PC-9 (cell line): ENCODE results near the gene RGN. TPM values are rescaled to one million over a fixed set of nuclear protein-coding genes. Genes with fewer than 3 reads are reported as not detected.
"Not testable (repeated sequence)": the region's sequence is repeated elsewhere in the genome, so short reads cannot be mapped to it uniquely, and the experiment has no call there.

Experiments used
- BruUV-seq: library from RNA; stranded (reverse); fragments of 400-500 nt; replicated peaks from 2 replicates; lab custom pipeline; 2021; lab: Mats Ljungman, UMichigan
- CTCF ChIA-PET: fragments of 300-600 bp; sonication (Branson Sonifier 250); formaldehyde crosslinking; loops from one replicate; lab custom pipeline; 2022; ENCODE audit warnings: antibody characterized with exemption; lab: Charles Lee
- POLR2A ChIA-PET: fragments of 300-600 bp; sonication (Branson Sonifier 250); formaldehyde crosslinking; loops from one replicate; lab custom pipeline; 2022; ENCODE audit warnings: antibody characterized with exemption; ENCODE audit not compliant: unreplicated experiment; lab: Charles Lee
- DNase-seq, 2 experiments: peaks; one replicate each; pipeline versions ENCODE4 v3.0.0 to v3.0.0-alpha.2; 2015 to 2022; ENCODE audit warnings: mixed read lengths in 1 of 2
- H2AFZ ChIP-seq: fragments of 200-600 bp; sonication (generic); 2 replicates; pipeline ENCODE4 v1.8.1; 2017; ENCODE audit warnings: antibody characterized with exemption
- H3F3A ChIP-seq: fragments of 200-600 bp; sonication (generic); 2 replicates; pipeline ENCODE4 v1.8.1; 2017; ENCODE audit warnings: antibody characterized with exemption, mild to moderate bottlenecking, low read depth; ENCODE audit not compliant: insufficient read depth
- H3K27ac ChIP-seq: fragments of 200-600 bp; sonication (generic); 2 replicates; pipeline ENCODE4 v1.6.1; 2016; ENCODE audit warnings: mixed run types
- H3K27me3 ChIP-seq: fragments of 200-600 bp; sonication (generic); 2 replicates; pipeline ENCODE4 v1.6.1; 2016; ENCODE audit warnings: low read depth, mixed run types; ENCODE audit not compliant: insufficient read depth
- H3K36me3 ChIP-seq: fragments of 200-600 bp; sonication (generic); 2 replicates; pipeline ENCODE4 v1.6.1; 2016; ENCODE audit warnings: low read depth, mixed run types
- H3K4me1 ChIP-seq: fragments of 200-600 bp; sonication (generic); replicated peaks from 2 replicates; pipeline ENCODE4 v1.6.1; 2016; ENCODE audit warnings: mixed run types; ENCODE audit not compliant: insufficient read depth
- H3K4me2 ChIP-seq: fragments of 200-600 bp; sonication (generic); 2 replicates; pipeline ENCODE4 v1.6.1; 2017; ENCODE audit warnings: mixed run types
- H3K4me3 ChIP-seq: fragments of 200-600 bp; sonication (generic); 2 replicates; pipeline ENCODE4 v1.6.1; 2016; ENCODE audit warnings: mixed run types
- H3K79me2 ChIP-seq: fragments of 200-600 bp; sonication (generic); 2 replicates; pipeline ENCODE4 v1.6.1; 2017; ENCODE audit warnings: low read depth, mixed run types
- H3K9me2 ChIP-seq: fragments of 200-600 bp; sonication (generic); 2 replicates; pipeline ENCODE4 v1.8.1; 2017; ENCODE audit warnings: mild to moderate bottlenecking; ENCODE audit not compliant: insufficient read depth
- H3K9me3 ChIP-seq: fragments of 200-600 bp; sonication (generic); 2 replicates; pipeline ENCODE4 v1.8.1; 2016; ENCODE audit warnings: low read depth; ENCODE audit not compliant: insufficient read depth
- H4K20me1 ChIP-seq: fragments of 200-600 bp; sonication (generic); 2 replicates; pipeline ENCODE4 v1.8.1; 2017; ENCODE audit not compliant: insufficient read depth
- CTCF ChIP-seq: fragments of 200-600 bp; sonication (generic); conservative IDR thresholded peaks from 2 replicates; pipeline ENCODE4 v1.6.1; 2017; ENCODE audit warnings: mixed run types, antibody characterized with exemption, mild to moderate bottlenecking, moderate library complexity
- EZH2 ChIP-seq: fragments of 200-600 bp; sonication (generic); IDR thresholded peaks from 2 replicates; pipeline ENCODE4 v1.8.0; 2017; ENCODE audit warnings: antibody characterized with exemption, low read depth
- intact Hi-C: fragments of 100-400 bp; cut with micrococcal nuclease; formaldehyde crosslinking; loops from one replicate; pipeline ENCODE4 v1.10.0; 2022; ENCODE audit not compliant: unreplicated experiment
- total RNA-seq: library from RNA; stranded (reverse); gene quantifications from 2 replicates; pipeline ENCODE4 v1.2.3, GENCODE V29; 2021

RGN gene
- total RNA-seq, 1 experiment from 2014 or later, result 0.33 TPM

- no peak overlapping the region for H3K27ac ChIP-seq
- no peaks in the 10 kb centered on the region for H4K20me1 ChIP-seq
- H3K4me3 ChIP-seq, result no peak overlapping the region
- H3K36me3 ChIP-seq, result no peaks in the 10 kb centered on the region
- no peaks in the 10 kb centered on the region for H3K4me1 ChIP-seq
- ChIA-PET POLR2A (no interaction called here), CTCF (no interaction called here)
- H3K4me2 ChIP-seq, result no peak overlapping the region
- no TSS peak for BruUV-seq
- no peak overlapping the region for H2AFZ ChIP-seq
- no peaks in the 10 kb centered on the region for H3K79me2 ChIP-seq
- TF ChIP-seq EZH2 (no peak), CTCF (no peak)
- no peaks in the 10 kb centered on the region for H3F3A ChIP-seq
- no peaks in the 10 kb centered on the region for H3K9me2 ChIP-seq
- H3K27me3 ChIP-seq, result no peaks in the 10 kb centered on the region
- no peak for DNase-seq
- intact Hi-C loops, result no loop called here
- no peaks in the 10 kb centered on the region for H3K9me3 ChIP-seq
These were observed 34.2 kb downstream of the RGN start for GRCh38 chrX:47112316-47112954.

- H3K27ac ChIP-seq, H3K4me3 ChIP-seq, intact Hi-C loops, POLR2A ChIA-PET, H3K4me1 ChIP-seq, H4K20me1 ChIP-seq, H3K79me2 ChIP-seq, H3K27me3 ChIP-seq, H3K9me3 ChIP-seq, CTCF ChIA-PET, H3K36me3 ChIP-seq, H2AFZ ChIP-seq, H3F3A ChIP-seq, DNase-seq, H3K9me2 ChIP-seq, BruUV-seq, H3K4me2 ChIP-seq: not testable (repeated sequence)
These were observed 38.4 kb downstream of the RGN start for GRCh38 chrX:47116551-47117110.

GRCh38 chrX:47124466-47124865, 46.2 kb downstream of the RGN start:
- H3F3A ChIP-seq, CTCF ChIA-PET, H4K20me1 ChIP-seq, POLR2A ChIA-PET, BruUV-seq, DNase-seq, H3K4me2 ChIP-seq, intact Hi-C loops, H2AFZ ChIP-seq, H3K36me3 ChIP-seq, H3K9me2 ChIP-seq, H3K4me1 ChIP-seq, H3K4me3 ChIP-seq, H3K27me3 ChIP-seq, H3K79me2 ChIP-seq, H3K27ac ChIP-seq, H3K9me3 ChIP-seq: not testable (repeated sequence)

- BruUV-seq, result TSS peak; percentile 42
- peak overlapping the region; percentile 56 for H3K4me2 ChIP-seq
These were observed 51.1 kb downstream of the RGN start for GRCh38 chrX:47129157-47129898.

More at GRCh38 chrX:47129157-47129898, 51.1 kb downstream of the RGN start:
- peak; percentile 85 for DNase-seq
- Histone ChIP-seq H3K27me3 (no peaks in the 10 kb centered on the region), H3F3A (no peaks in the 10 kb centered on the region), H2AFZ (peak overlapping the region; percentile 75), H3K4me3 (peak overlapping the region; percentile 59; the same call in 1 of the 2 replicates), H4K20me1 (no peaks in the 10 kb centered on the region), H3K9me2 (no peaks in the 10 kb centered on the region), H3K27ac (no peak overlapping the region), H3K79me2 (no peaks in the 10 kb centered on the region), H3K9me3 (no peaks in the 10 kb centered on the region), H3K36me3 (no peaks in the 10 kb centered on the region), H3K4me1 (no peaks in the 10 kb centered on the region)
- ChIA-PET POLR2A (interaction anchor here (0.6 kb wide), 1 partner anchor 16 kb away, joined by 9 read pairs; the partner anchor contains the start of gene RBM10), CTCF (no interaction called here)
- no peak for TF ChIP-seq CTCF
- no peak for TF ChIP-seq EZH2
- intact Hi-C loops, result no loop called here
